Measurements from ENCODE around the gene WNT3A.

Gene WNT3A

GRCh38 chr1:228088586-228089498, 82.0 kb downstream of the WNT3A start:
- DNase-seq: no peak

- DNase-seq: no peak
Observed at GRCh38 chr1:228089519-228090380, 83.0 kb downstream of the WNT3A start.

- no peak for DNase-seq
Observed at GRCh38 chr1:228090613-228091081, 83.8 kb downstream of the WNT3A start.

- no peak for DNase-seq
Observed at GRCh38 chr1:228091084-228091483, 84.3 kb downstream of the WNT3A start.

GRCh38 chr1:228092342-228093049, 85.7 kb downstream of the WNT3A start:
- no peak for DNase-seq

- no peak for DNase-seq
Observed at GRCh38 chr1:228093050-228093906, 86.5 kb downstream of the WNT3A start.

- no peak for DNase-seq
Observed at GRCh38 chr1:228094432-228095016, 87.7 kb downstream of the WNT3A start.

GRCh38 chr1:228095161-228095560, 88.4 kb downstream of the WNT3A start:
- DNase-seq: no peak

GRCh38 chr1:228095938-228096337, 89.1 kb downstream of the WNT3A start:
- DNase-seq: no peak

- DNase-seq: no peak
Observed at GRCh38 chr1:228096416-228097332, 89.9 kb downstream of the WNT3A start.

- DNase-seq: no peak
Observed at GRCh38 chr1:228097333-228098081, 90.7 kb downstream of the WNT3A start.

GRCh38 chr1:228098323-228098931, 91.6 kb downstream of the WNT3A start:
- no peak for DNase-seq

GRCh38 chr1:228099331-228099732, 92.5 kb downstream of the WNT3A start:
- DNase-seq: no peak

- no peak for DNase-seq
Observed at GRCh38 chr1:228100822-228101613, 94.2 kb downstream of the WNT3A start.

GRCh38 chr1:228101614-228101993, 94.8 kb downstream of the WNT3A start:
- no peak for DNase-seq

GRCh38 chr1:228101994-228102790, 95.4 kb downstream of the WNT3A start:
- no peak for DNase-seq

GRCh38 chr1:228102791-228103620, 96.2 kb downstream of the WNT3A start, which contains the start of gene C1orf35:
TSS of gene C1orf35 (minus strand) at chr1:228103325. CDS start at chr1:228103227, 98 bp downstream.
- peak; percentile 87 for DNase-seq

Data from DMS79 treated with DMSO at 0.1 percent for 48 hours (cell line).